Erythroblast (primary cell): ENCODE measurements around the gene ALDH3B1.

Source experiments
- GATA1 ChIP-seq: IDR thresholded peaks from 2 replicates; pipeline ENCODE4 v1.6.1; 2011; ENCODE audit warnings: low read depth, mild to moderate bottlenecking, control low read depth, low read length, moderate library complexity
- POLR2A ChIP-seq: IDR thresholded peaks from 2 replicates; pipeline ENCODE4 v1.6.1; 2011; ENCODE audit warnings: mild to moderate bottlenecking, low read length

DNA sequence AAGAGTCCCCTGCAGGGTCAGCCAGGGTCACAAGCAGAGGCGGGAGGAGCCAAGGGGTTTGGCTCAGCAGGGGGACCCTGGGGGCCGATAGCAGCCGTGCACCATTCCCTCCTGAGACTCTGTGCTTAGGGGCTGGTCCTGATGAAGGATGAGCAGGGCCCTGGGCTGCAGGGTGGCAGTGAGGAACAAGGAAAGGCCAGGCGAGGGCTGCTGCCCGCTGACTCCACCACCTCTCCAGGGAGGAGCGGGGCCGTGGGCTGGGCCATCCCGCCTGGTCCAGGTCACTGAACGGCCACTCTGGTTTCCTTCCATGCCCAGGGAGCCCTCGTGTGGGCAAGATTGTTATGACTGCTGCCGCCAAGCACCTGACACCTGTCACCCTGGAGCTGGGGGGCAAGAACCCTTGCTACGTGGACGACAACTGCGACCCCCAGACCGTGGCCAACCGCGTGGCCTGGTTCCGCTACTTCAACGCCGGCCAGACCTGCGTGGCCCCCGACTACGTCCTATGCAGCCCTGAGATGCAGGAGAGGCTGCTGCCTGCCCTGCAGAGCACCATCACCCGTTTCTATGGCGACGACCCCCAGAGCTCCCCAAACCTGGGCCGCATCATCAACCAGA is 11.2 kb downstream of the ALDH3B1 start:
- TF ChIP-seq GATA1, result no peak
- no peak for TF ChIP-seq POLR2A
